Measurements from ENCODE around the gene CDK5R2.

Gene CDK5R2

DNA sequence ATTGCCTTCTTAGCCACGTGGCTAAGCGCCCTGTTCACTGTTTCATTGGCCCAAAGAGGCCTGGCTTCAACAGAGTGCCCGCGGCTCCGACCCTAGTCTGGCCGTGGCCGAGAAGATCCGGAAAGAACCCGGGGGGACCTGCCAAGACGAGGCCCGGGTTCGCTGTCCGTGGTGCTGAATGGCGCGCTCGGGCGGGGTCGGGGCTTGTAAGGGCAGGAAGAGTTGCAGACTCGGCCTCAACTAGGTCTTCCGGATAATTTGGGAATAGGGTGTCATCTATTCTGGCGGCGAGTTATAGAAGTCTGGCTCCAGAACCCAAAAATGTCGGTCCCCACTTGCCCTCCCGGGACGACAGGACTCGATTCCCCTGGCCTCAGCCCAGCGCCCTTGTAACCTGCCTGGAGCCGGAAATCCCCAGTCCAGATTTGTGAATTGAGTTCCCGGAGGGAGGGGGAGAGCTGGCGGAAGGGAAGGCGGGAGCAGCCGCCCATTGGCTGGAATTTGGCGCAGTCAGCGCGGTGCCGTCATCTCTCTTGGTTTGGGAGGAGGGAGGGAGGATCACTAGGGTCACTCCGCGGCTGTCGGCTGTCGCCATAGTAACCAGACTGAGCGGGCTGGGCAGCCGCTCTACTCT lies 3.5 kb downstream of the CDK5R2 start:
- no peak for DNase-seq

DNA sequence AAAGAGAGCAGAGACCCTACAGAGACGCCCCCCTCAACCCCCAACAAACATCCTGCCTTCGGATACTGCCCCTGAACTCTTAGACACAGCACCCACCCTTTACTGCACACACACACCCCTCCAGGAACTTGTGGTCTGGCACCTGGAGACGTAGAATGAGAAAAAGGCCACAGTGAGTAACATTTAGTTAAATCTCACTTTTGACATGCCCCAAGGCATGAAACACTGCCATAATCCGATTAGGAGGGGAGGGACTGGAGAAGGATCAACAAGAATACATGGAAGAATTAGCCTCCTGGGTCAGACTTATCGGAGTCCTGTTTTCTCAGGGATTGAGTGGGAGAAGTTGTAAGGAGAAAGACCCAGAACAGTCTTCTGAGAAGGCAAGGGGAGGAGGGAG lies 4.1 kb downstream of the CDK5R2 start:
- no peak for DNase-seq

DNA sequence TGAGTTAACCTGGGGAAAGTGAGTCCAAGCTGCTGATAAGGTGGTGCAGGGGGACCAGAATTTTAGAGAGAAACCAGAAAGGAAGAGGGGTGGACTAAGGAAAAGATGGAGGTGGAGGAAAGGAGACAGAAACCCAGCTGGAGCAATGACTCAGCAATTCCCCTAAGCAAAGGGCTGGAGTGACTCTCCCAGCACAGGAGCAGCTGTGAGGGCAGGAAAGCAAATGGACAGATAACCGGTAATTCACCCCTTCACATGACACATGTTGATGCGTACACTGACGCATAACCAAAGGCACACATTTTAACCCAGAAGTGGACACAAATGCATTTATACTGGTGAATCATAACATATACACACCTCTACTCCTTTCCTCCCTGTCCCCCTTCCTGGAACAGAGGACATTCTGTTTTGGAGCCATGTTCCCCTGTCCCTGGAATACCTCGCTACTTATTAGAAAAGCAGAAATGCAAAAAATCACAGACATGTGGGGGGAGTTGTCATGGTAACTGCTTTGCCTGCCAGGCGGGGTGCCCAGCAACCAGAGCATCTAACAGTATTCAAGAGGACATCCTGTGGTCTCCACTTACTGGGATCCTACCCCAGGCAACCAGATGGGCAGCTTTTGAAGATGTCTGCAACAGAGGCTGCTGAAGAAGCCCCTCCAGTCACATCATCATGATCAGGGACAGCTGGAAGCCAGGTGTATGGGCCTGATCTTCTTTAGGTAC lies 4.7 kb downstream of the CDK5R2 start:
- no peak for DNase-seq

DNA sequence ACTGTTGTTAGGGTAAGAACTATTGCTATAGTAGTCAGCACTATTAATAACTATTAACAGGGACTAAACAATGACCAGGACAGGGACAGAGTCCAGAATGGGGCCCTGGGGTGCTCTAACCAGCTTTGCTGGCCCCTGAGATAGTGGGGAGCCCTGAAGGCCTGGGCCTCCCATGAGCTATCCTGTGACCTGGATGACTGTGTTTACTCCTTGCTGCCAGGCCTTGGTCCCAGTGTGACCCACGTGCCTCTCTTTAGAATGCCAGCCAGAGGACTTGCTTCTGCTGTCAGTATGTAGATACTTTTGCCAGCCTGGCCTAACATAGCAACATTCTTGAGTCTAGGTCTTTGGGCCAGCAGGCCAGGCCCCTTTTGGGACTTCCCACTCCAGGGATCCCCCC lies 11.4 kb downstream of the CDK5R2 start:
- DNase-seq = no peak

DNA sequence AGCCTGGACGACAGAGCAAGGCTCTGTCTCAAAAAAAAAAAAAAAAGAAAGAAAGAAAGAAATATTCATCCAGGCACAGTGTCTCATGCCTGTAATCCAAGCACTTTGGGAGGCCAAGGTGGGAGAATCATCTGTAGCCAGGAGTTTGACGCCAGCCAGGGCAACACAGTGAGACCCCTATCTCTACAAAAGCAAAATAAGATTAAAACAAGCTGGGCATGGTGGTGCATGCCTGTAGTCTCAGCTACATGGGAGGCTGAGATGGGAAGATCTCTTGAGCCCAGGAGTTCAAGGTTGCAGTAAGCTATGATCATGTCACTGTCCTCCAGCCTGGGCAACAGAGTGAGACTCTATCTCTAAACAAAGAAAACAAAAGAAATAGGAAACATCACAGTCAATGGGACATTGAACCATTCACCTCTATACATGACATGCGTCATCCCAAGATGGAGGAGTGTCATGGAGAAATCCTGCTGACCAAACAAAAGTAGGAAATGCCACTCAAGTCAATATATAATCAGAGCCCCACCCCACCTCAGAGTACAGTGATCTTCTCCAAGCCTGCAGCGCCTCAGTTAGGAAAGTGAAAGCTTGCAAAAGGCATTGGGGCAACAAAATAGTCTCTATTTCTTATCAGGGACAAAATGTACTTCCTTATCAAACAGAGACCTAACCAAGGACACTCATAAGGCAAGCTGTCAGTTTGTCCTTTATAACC lies 15.8 kb downstream of the CDK5R2 start:
- no peak for DNase-seq

DNA sequence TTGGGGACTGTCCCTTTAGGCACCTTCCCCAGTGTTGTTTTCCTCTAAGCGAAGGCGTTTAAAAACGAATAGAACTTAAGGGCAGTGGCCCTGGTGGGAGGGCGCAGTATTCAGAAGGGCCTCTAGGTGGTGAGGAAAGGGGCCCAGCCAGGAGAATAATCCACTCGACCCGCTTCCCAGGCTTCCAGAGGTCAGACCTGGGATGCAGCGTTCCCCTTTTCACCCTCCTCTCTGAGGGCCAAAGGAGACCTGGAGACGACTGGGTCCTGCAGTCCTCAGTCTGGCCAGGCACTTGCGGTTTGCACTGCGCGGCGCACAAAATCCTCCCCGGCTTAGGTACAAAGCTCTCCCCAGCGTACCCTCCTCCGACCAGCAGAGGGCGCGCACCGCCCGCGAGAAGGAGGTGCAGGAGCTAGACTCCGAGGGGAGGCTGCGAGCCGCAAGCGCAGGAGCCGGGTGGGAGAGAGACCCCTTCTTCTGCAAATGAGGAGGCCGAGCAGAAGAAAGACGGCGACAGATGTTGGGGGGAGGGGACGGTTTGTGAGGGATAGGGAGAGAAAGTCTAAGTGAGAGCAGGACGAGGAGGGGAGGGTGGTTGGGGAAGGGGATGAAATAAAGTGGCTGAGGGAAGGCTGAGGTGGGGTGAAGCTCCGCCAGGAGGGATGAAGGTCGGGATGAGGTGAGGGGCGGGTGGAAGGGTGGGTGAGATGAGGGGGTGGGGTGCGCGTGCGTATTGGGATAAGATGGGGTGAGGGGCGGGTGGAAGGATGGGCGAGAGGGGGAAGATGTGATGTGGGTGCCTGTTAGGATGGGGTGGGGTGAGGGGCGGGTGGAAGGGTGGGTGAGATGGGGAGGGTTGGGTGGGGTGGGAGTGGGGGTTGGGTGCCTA lies 20.6 kb downstream of the CDK5R2 start:
- peak; percentile 79 for DNase-seq

DNA sequence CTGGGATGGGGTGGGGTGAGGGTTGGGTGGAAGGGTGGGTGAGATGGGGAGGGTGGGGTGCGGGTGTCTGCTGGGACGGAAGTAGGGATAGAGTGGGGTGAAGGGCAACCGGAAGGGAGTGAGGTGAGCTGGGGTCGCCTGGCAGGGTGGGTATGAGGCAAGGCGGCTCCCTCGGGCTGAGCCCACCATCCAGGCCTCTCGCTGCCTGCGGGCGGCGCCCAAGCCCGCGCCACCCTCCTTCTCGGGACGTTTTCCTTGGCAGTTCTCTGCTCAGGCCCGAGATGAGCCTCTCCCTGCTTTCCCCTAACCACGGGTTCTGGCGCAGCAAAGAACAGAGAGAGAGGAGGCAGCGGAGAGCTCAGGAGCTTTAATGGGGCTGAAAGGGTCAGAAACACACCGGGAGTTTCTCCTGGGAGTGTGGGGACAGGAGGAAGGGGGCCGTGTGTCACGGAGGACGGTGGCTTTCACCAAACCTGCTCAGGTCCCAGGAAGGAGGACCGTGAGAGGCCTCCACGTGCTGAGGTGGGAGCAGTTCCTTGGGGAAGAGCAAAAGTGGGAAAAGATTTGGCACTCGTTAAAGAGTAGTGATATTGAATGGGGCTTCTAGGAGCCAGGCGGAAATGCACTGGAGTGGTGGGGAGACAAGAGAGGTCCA lies 21.4 kb downstream of the CDK5R2 start:
- no peak for DNase-seq

DNA sequence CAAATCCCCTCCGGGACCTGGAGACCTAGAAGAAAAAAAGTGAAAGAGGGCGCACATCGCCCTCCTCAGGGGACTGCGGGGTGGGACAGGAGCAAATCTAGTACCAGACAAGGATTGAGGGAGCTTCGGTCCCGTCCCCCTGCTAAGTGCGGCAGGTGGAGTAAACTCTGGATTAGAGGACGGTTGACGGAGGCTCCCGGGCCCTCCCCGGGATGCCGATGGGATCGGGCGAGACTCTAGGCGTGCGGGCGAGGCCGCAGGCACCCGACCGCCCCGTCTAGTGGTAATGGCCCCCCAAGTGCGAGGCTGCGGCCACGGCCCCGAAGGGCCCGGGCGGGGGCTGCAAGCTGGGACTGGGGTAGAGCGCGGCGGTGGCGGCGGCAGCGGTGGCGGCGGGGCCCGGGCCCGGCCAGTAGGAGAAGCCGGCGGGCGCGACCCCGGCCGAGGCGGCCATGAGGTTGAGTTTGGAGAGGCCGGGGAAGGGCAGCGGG lies 22.0 kb downstream of the CDK5R2 start:
- DNase-seq = no peak

DNA sequence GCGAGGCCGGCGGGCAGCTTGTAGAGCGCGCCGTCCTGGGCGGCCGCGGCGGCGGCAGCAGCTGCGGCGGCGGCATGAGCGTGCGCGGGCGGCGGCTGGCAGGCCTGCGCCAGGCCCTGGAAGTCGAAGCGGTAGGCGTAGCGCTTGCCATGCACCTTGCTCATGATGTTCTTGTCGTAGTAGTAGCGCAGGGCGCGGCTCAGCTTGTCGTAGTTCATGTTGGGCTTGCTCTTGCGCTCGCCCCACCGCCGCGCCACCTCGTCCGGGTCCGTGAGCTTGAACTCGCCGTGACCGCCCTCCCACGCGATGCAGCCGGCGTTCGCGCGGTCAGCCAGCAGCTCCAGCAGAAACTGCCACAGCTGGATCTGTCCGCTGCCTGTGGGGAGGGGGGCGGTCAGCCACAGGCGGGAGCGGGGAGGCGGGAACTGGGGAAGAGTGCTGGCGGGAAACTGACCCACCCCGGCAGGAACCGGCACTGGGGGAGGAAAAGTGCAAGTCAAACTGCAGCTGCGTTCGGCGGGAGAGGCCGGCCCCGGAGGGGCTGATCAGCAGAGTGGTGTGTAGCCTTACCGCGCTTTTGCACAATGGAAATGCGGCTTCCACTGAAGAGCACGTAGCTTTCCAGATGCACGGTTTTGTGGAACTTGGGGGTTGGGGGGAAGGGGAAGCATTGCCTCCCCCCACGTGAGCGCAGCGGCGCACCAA lies 22.6 kb downstream of the CDK5R2 start:
- DNase-seq = peak; percentile 2

DNA sequence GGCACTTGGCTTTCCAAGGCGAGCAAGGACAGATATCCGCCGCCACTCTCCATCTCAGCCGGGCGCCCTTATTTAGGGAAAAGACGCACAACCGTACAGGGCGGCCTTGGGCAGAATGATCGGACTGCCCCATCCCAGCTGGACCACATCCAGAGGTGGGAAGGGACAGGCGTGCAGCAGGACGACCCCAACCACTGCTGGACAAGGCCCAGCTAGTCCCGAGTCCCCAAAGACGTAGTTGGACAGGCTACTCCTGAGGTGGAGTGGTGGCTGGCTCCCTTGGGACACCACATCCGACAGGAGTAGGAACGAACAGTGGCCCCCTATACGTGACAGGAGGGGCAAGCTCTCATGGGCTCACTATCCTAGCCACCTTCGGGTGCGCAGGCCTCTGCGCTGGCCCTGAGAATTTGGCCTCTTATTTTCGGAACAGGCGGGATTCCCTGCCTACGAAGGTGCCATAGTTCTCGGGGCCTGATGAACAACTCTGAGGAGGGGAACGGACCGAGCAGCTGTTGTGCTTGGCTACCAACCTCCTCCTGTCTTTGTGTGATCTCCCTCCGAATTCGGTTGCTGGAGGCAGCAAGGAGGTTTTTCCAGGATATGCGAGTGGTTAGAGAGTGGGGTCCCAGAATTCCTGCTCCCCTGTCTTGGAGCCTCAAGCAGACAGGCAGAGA lies 23.3 kb downstream of the CDK5R2 start:
- no peak for DNase-seq

DNA sequence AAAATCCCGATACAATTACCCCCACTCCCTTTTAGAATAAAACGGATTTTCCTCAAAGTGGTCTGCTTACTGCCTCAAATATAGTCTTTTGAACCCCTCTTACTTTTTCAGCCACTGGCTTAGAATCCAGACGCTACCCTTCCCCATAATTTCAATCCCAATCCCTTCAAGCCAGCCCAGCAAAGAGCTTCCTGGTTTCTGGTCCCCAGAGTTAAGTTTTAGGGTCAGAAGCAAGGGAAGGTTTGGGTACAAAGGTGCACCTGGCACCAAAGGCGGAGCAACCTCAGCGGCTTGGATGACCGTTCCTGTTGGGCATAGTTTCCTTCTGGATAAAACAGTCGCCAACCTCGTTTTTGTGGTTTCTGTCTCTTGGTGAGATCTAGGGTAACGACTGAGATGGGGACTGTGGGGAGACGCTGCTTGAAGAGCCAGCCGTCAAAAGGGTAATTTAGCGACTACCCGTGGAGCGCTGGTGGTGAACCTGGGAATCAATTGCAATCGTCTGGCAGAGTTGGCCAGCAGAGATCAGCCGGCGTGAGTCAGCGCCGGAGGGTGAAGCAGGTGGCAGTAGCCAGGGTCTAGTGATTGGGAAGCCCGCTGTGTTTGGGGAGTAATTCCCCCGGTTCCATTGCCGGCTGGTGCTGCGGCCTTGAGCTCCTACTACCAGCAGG lies 23.9 kb downstream of the CDK5R2 start:
- no peak for DNase-seq

DNA sequence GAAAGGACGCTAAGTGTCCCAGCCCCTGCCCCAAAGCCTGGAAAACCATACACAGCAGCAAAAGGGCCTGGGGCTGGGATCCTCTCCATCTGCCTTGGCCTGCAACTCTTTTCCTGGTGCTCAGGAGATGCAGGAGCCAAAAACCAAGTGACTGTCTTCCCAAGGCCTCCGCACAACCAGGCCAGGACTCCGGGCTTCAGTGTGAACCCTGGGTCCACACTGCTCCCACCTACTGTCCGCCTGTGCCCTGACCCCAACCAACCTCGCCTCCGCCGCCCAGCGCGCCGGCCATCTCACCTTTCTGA lies 24.4 kb downstream of the CDK5R2 start:
- no peak for DNase-seq

DNA sequence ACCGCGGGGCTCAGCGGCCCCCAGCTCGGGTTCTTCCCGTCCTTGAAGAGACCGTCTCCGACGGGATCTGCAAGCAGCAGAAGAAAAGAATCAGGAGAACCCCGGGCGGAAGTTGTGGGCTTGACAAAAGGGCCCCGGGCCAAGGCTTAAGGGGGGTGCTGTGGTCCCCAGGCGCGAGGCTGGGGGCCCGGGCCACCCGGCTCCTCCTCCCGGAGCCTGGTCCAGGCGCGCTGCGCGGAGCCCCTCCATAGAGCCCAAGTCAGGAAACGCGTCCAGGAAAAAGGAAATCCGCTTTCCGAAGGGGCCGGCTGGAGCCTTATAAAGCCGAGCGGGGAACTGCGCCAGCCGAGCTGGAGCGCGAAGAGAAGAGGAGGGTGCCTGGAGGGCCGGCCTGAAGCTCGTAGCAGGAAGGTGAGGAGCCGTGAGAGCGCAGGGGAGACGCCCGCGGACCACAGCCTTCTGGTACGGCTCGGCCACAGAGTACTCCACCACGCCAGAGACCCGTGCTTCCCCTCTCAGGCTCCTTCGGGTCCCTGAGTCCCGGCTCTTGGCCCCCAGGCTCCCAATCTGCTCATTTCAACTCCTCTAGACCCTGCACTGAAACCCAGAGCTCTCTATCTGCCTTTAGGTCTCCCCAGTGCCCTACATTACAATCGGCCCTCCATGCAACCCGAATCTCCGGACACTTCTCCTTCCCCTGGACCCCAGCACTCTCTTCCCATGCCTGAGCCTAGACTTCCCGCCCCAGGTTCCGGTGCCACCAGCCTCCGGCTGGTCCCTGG lies 25.0 kb downstream of the CDK5R2 start:
- no peak for DNase-seq

DNA sequence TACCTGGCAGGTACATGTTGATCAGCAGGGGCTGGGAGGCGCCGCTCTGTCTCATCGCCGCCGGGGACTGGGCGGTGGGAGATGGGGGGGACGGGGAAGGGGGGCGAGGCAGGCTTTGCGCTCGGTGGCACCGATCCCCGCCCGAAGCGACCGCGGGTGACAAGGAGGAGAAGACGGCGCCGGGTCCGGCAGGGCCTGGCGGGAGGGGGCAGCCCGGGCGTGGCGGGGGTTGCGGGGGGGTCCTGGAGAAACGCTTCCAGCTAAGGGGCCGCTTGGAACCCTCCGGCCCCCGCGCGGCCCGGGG lies 25.5 kb downstream of the CDK5R2 start, which contains the start of gene FEV:
FEV (minus strand) TSS at position 164 of the 304 bp plus-strand sequence; CDS start at position 55, 109 bp downstream.
- DNase-seq = no peak

DNA sequence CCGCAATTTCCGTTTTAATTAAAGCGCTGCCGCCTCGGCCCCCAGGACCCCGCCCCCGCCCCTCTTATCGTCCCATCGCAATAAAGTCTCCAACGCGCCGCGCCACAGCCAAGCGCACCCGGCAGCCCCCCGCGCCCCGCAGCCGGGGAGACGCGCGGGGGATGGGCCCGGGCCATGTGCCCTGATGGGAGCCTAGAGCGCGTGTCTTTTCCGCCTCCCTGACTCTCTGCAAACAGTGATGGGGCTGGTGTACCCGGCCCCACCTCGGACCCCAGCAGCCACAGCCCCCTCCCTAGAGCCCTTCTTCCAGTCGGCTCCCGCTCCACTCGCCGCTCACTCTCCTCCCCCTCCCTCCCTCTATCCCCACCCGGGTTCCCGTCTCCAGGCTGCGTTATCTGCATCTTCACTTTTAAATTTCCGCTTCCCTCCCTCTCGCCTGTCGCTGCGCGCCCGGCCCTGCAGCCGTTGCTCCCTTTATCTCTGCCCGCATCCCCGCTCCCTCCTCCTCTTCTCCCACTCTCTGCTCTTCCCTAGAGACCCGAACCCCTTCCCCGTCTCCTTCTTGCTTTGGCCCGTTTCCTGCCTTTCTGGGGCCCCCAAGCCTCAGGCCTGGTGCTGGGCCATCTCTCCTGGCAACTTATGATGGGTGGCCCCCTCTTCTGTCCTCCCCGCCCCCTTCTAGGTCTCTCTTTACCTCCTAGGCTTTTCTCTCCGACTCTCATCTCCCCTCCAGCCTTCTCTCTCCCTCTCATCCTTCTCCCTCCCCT lies 26.0 kb downstream of the CDK5R2 start:
- DNase-seq = no peak

DNA sequence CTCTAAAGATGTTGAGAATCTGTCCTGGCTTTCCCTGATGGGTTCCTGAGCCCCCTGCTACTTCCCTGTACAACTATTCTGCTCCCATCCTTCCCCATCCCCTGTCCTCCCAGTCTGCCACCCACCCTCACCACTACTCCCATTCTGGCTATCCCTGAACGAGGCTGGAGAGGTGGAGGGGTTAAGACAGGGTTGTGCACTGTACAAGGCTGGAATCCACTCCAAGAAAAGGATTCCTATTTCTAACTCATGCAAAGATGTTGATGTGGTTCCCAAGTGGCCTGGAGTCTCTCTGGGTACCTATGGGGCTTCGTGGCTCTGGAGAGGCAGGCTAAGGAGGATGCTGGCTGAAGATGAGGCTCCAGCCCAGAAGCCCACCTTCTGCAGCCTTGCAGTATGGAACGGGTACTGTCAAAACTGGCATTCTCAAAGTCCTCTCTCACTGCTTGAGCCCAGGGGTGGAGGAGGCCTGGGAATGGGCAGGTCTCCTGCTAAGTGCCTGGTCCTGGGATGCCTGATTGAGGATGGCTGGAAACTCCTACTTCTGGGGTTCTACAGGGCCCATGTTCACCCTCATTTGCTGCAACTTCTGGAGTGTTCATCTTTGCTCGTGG lies 26.8 kb downstream of the CDK5R2 start:
- DNase-seq = no peak

DNA sequence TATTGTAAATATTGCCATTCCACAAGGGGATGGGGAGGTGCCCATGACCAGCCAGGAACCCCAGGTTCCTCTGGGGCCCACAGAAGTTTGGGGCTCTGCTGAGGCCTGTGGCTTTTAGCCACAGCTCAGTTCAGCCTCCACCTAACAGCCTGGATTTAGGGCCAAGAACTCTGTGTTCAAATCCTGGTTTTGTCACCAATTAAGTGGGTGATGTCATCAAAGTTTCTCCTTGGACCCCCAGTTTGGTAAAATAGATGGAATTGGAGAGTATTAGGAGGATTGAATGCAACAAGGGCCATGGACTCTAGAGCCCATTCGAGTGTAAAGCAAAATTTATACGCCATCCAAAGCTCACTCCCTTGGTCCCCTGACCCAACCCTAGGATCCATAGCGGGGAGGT lies 28.7 kb downstream of the CDK5R2 start:
- no peak for DNase-seq

DNA sequence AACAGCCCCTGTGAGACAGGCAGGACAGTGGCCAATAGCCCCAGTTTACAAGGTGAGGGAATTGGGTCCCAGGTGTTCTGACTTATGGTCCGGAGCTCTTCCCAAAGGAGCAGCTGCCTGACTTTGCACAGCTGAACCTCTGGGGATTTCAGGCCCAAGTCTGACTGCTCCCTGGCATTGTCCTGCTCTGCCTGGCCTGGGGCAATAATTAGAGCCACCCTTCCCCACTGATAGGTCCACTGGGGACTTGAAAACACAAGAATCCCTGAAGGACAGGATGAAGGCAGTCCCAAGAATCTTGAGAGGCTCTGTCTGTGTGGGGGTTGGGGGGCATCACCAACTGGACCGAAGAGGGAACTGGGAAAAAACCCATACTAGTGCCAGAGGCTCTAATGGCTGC lies 29.2 kb downstream of the CDK5R2 start:
- no peak for DNase-seq

DNA sequence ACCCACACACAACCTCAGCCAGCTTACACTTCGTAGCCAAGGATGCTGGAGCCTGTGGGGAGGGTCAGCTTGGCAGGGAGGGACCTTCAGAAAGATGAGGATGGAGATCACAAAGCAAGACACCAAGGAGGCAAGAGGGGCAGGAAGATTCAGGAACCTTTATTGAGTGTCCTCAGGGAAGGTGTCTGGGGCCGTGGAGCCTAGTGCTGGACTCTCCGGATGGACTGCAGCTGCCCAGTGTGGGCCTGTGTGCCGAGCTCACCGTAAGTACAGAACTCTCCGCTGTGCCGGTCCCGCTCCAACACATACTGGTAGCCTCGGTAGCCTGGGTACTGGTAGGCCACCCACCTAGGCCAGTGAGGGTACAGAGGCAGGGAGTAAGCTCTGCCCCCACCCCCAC lies 30.6 kb downstream of the CDK5R2 start:
- no peak for DNase-seq

All from inflammatory macrophage treated with lipopolysaccharide for 4 hours (primary cell).